OCI-LY7 (cell line): ENCODE measurements around the gene PLCB1. TPM values are rescaled to one million over a fixed set of nuclear protein-coding genes. Genes with fewer than 3 reads are reported as not detected.

Experiments
- BruUV-seq: library from RNA; stranded (reverse); fragments of 400-500 nt; replicated peaks from 2 replicates; lab custom pipeline; 2021; lab: Mats Ljungman, UMichigan
- CTCF ChIA-PET: fragments of 300-600 bp; sonication (Branson Sonifier 250); formaldehyde crosslinking; loops from one replicate; lab custom pipeline; 2022; ENCODE audit warnings: antibody characterized with exemption; ENCODE audit not compliant: unreplicated experiment; lab: Charles Lee
- POLR2A ChIA-PET: fragments of 300-600 bp; sonication (Branson Sonifier 250); formaldehyde crosslinking; loops from one replicate; lab custom pipeline; 2022; ENCODE audit warnings: antibody characterized with exemption; lab: Charles Lee
- DNase-seq: peaks from one replicate; pipeline ENCODE4 v3.0.0-alpha.2; 2015; ENCODE audit warnings: low spot score
- H2AFZ ChIP-seq: fragments of 200-600 bp; sonication (generic), shearing (Covaris generic); 2 replicates; pipeline ENCODE4 v1.6.1; 2014; ENCODE audit warnings: mild to moderate bottlenecking, antibody characterized with exemption, low read length, moderate library complexity
- H3K27ac ChIP-seq: fragments of 200-600 bp; sonication (generic); 2 replicates; pipeline ENCODE4 v1.5.1; 2014; ENCODE audit warnings: mixed run types, low read depth, mild to moderate bottlenecking, moderate library complexity, low read length, inconsistent platforms; ENCODE audit not compliant: poor library complexity, severe bottlenecking
- H3K36me3 ChIP-seq: fragments of 200-600 bp; sonication (generic); 2 replicates; pipeline ENCODE4 v1.6.1; 2014; ENCODE audit warnings: mild to moderate bottlenecking, antibody characterized with exemption, low read length, moderate library complexity, mixed read lengths; ENCODE audit not compliant: insufficient read depth
- H3K4me1 ChIP-seq: fragments of 200-600 bp; sonication (generic); 2 replicates; pipeline ENCODE4 v1.5.1; 2014; ENCODE audit warnings: mild to moderate bottlenecking, low read length; ENCODE audit not compliant: insufficient read depth, poor library complexity, severe bottlenecking
- H3K4me2 ChIP-seq: fragments of 200-600 bp; sonication (generic); 2 replicates; pipeline ENCODE4 v1.6.1; 2014; ENCODE audit warnings: mild to moderate bottlenecking, low read length
- H3K4me3 ChIP-seq: fragments of 200-600 bp; sonication (generic); 2 replicates; pipeline ENCODE4 v1.5.1; 2014; ENCODE audit warnings: mild to moderate bottlenecking, low read depth, low read length; ENCODE audit not compliant: poor library complexity, severe bottlenecking
- H3K79me2 ChIP-seq: fragments of 200-600 bp; sonication (generic); 2 replicates; pipeline ENCODE4 v1.6.1; 2016; ENCODE audit warnings: low read depth, mild to moderate bottlenecking, low read length, moderate library complexity, mixed read lengths; ENCODE audit not compliant: insufficient read depth
- H3K9me2 ChIP-seq: fragments of 200-600 bp; sonication (generic); 2 replicates; pipeline ENCODE4 v1.6.1; 2016; ENCODE audit warnings: mild to moderate bottlenecking, low read length, mixed read lengths; ENCODE audit not compliant: insufficient read depth
- H3K9me3 ChIP-seq: fragments of 200-600 bp; sonication (generic); 2 replicates; pipeline ENCODE4 v1.6.1; 2014; ENCODE audit warnings: mild to moderate bottlenecking, mixed run types, low read length, mixed read lengths
- H4K20me1 ChIP-seq: fragments of 200-600 bp; sonication (generic); 2 replicates; pipeline ENCODE4 v1.6.1; 2014; ENCODE audit warnings: mild to moderate bottlenecking, antibody characterized with exemption, low read length, moderate library complexity, mixed read lengths; ENCODE audit not compliant: insufficient read depth
- CTCF ChIP-seq: fragments of 200-600 bp; sonication (generic); conservative IDR thresholded peaks from 2 replicates; pipeline ENCODE4 v1.5.1; 2014; ENCODE audit warnings: mild to moderate bottlenecking, antibody characterized with exemption, low read length, moderate library complexity, mixed read lengths
- EZH2phosphoT487 ChIP-seq: fragments of 200-600 bp; sonication (generic); IDR thresholded peaks from 2 replicates; pipeline ENCODE4 v1.6.1; 2018; ENCODE audit warnings: low read depth, borderline replicate concordance, mild to moderate bottlenecking, mixed run types, antibody characterized with exemption, low read length, moderate library complexity, mixed read lengths
- intact Hi-C: fragments of 100-400 bp; cut with micrococcal nuclease; formaldehyde crosslinking; loops from one replicate; pipeline ENCODE4 v1.10.0; 2022; ENCODE audit not compliant: unreplicated experiment
- total RNA-seq, 2 experiments: library from RNA; depleted of rRNA in 1 of 2; stranded (reverse); fragments of >200 nt in 1 of 2; shearing (Covaris generic) in 1 of 2; gene quantifications; 2 replicates each; pipeline ENCODE4 v1.2.3, GENCODE V29; 2014 to 2022

Gene PLCB1
- total RNA-seq, 2 experiments from 2014 or later, result 14.6 to 30.5 TPM

GRCh38 chr20:8756410-8756809 lies 624.3 kb downstream of the PLCB1 start:
- H3K36me3 ChIP-seq, result no peaks in the 10 kb centered on the region; the same call in 1 of the 2 replicates
- POLR2A ChIA-PET, result no interaction called here
- no peak overlapping the region for H3K27ac ChIP-seq
- no peaks in the 10 kb centered on the region for H3K4me1 ChIP-seq
- no peak for TF ChIP-seq EZH2phosphoT487
- TF ChIP-seq CTCF, result no peak
- H4K20me1 ChIP-seq, result no peaks in the 10 kb centered on the region
- H2AFZ ChIP-seq, result no peak overlapping the region
- CTCF ChIA-PET, result no interaction called here
- no TSS peak for BruUV-seq
- H3K79me2 ChIP-seq, result no peaks in the 10 kb centered on the region
- intact Hi-C loops, result no loop called here
- no peak overlapping the region for H3K4me2 ChIP-seq
- no peak for DNase-seq
- no peaks in the 10 kb centered on the region for H3K9me3 ChIP-seq
- no peak overlapping the region for H3K4me3 ChIP-seq
- H3K9me2 ChIP-seq, result no peaks in the 10 kb centered on the region

GRCh38 chr20:8757146-8757545 lies 625.1 kb downstream of the PLCB1 start:
- H3K36me3 ChIP-seq, result no peaks in the 10 kb centered on the region; the same call in 1 of the 2 replicates
- POLR2A ChIA-PET, result no interaction called here
- H3K4me2 ChIP-seq, result no peak overlapping the region
- no peaks in the 10 kb centered on the region for H4K20me1 ChIP-seq
- CTCF ChIA-PET, result no interaction called here
- no peaks in the 10 kb centered on the region for H3K9me3 ChIP-seq
- no peak for TF ChIP-seq CTCF
- no peak for TF ChIP-seq EZH2phosphoT487
- H2AFZ ChIP-seq, result no peak overlapping the region
- no peak for DNase-seq
- BruUV-seq, result no TSS peak
- no peaks in the 10 kb centered on the region for H3K9me2 ChIP-seq
- no peak overlapping the region for H3K27ac ChIP-seq
- no peak overlapping the region for H3K4me3 ChIP-seq
- no peaks in the 10 kb centered on the region for H3K79me2 ChIP-seq
- intact Hi-C loops, result no loop called here
- no peaks in the 10 kb centered on the region for H3K4me1 ChIP-seq

- Histone ChIP-seq H3K4me1 (no peaks in the 10 kb centered on the region), H2AFZ (no peak overlapping the region), H3K4me2 (no peak overlapping the region), H3K4me3 (no peak overlapping the region), H3K9me2 (no peaks in the 10 kb centered on the region), H3K79me2 (no peaks in the 10 kb centered on the region), H3K36me3 (no peaks in the 10 kb centered on the region; the same call in 1 of the 2 replicates), H3K27ac (no peak overlapping the region), H4K20me1 (no peaks in the 10 kb centered on the region), H3K9me3 (no peaks in the 10 kb centered on the region)
- ChIA-PET POLR2A (interaction anchor here (1.8 kb wide), 1 partner anchor 9 kb away, joined by 3 read pairs; no protein-coding TSS in a partner anchor), CTCF (interaction anchor here (0.6 kb wide), 1 partner anchor 185 kb away, joined by 3 read pairs; no protein-coding TSS in a partner anchor)
- TF ChIP-seq EZH2phosphoT487 (no peak), CTCF (no peak)
- BruUV-seq, result no TSS peak
- intact Hi-C loops, result no loop called here
- DNase-seq, result no peak
Measured at GRCh38 chr20:8764344-8764962, 632.4 kb downstream of the PLCB1 start.
